Stomach (tissue), 9 donors: ENCODE data around the gene FTSJ3. TPM values are rescaled to one million over a fixed set of nuclear protein-coding genes. Genes with fewer than 3 reads are reported as not detected.
"Not testable (repeated sequence)": the region's sequence is repeated elsewhere in the genome, so short reads cannot be mapped to it uniquely, and the experiment has no call there.

Source experiments
- DNase-seq, 2 donors: peaks; one replicate each; pipeline versions ENCODE4 v3.0.0 to v3.0.0-alpha.2; 2013 to 2019
- H3K27ac ChIP-seq, 5 donors: fragments of 200-600 bp in 4 of 5; sonication (generic) in 4 of 5; one replicate each; pipeline ENCODE4 v1.5.1; 2013 to 2019; ENCODE audit warnings: mild to moderate bottlenecking in 1 of 5, moderate library complexity in 1 of 5
- H3K27me3 ChIP-seq, 3 donors: fragments of 200-600 bp; sonication (generic); one replicate each; pipeline ENCODE4 v1.5.1; 2017 to 2019; ENCODE audit warnings: mixed run types in 1 of 3
- H3K36me3 ChIP-seq, 4 donors: fragments of 200-600 bp; sonication (generic); 1 replicate in 3 of 4; 2 replicates in 1 of 4; pipeline ENCODE4 v1.5.1; 2016 to 2019
- H3K4me1 ChIP-seq, 4 donors: fragments of 200-600 bp; sonication (generic); one replicate each; pipeline ENCODE4 v1.5.1; 2016 to 2019
- H3K4me3 ChIP-seq, 4 donors: fragments of 200-600 bp; sonication (generic) in 3 of 4; one replicate each; pipeline ENCODE4 v1.5.1; 2016 to 2019; ENCODE audit warnings: mild to moderate bottlenecking in 1 of 4
- H3K9me3 ChIP-seq, 4 donors: fragments of 200-600 bp; sonication (generic); one replicate each; pipeline ENCODE4 v1.5.1; 2016 to 2019
- CTCF ChIP-seq, 7 experiments: fragments of 450-650 bp in 4 of 7; fragments of 200-600 bp in 3 of 7; sonication (generic) in 3 of 7; IDR thresholded peaks; one replicate each; pipeline ENCODE4 v1.5.1; 2016 to 2019; ENCODE audit warnings: antibody characterized with exemption in 7 of 7, control low read depth in 2 of 7, mild to moderate bottlenecking in 1 of 7
- EP300 ChIP-seq: sonication (generic); formaldehyde crosslinking; IDR thresholded peaks from one replicate; pipeline ENCODE4 v1.6.1; 2017; ENCODE audit warnings: antibody characterized with exemption
- POLR2A ChIP-seq, 4 donors: fragments of 450-650 bp; IDR thresholded peaks; one replicate each; pipeline ENCODE4 v1.6.1; 2016; ENCODE audit warnings: antibody characterized with exemption in 4 of 4, control low read depth in 2 of 4, mild to moderate bottlenecking in 1 of 4, moderate library complexity in 1 of 4
- POLR2AphosphoS5 ChIP-seq, 3 donors: sonication (generic); formaldehyde crosslinking; IDR thresholded peaks; one replicate each; pipeline ENCODE4 v1.6.1; 2016; ENCODE audit warnings: antibody characterized with exemption in 3 of 3
- WGBS, 5 donors: extraction: QIAGEN DNeasy Blood & Tissue Kit in 3 of 5; methylation state at CpG; one replicate each; pipeline versions ENCODE4 v1.1.5 to v1.1.7; 2013 to 2018; 5-methylcytosine and 5-hydroxymethylcytosine counted together
- intact Hi-C: fragments of 100-400 bp; cut with DNase I; formaldehyde crosslinking; loops from one replicate; pipeline ENCODE4 v1.15.1; 2023; ENCODE audit warnings: low total_unique reads
- polyA plus RNA-seq, 3 donors: library from polyadenylated mRNA; stranded (reverse); fragments of 200-250 nt; gene quantifications; one replicate each; pipeline ENCODE4 v1.2.3, GENCODE V29; 2013
- total RNA-seq, 5 donors: library from RNA; depleted of rRNA; stranded (reverse); fragments of >200 nt; gene quantifications; one replicate each; pipeline versions ENCODE4 v1.1.0 to v1.2.3, GENCODE V29; 2014 to 2016
- donor health status: healthy with polysubstance abuse.
- donor health status: Bipolar disorder and iron deficiency.
- donor health status: healthy.

FTSJ3 gene
- total and polyA plus RNA-seq, 8 donors, result 3.5 to 54.0 (median 16.6) TPM

GRCh38 chr17:63809970-63810369 is 17.5 kb downstream of the FTSJ3 start:
- Histone ChIP-seq H3K9me3 (no peaks in the 10 kb centered on the region), H3K27ac (no peak overlapping the region), H3K27me3 (no peaks in the 10 kb centered on the region), H3K4me3 (no peak overlapping the region), H3K4me1 (no peaks in the 10 kb centered on the region), H3K36me3 (peaks cover 78 to 100% (median 100%) of the 10 kb centered on the region in 4 donors)
- no peak for TF ChIP-seq POLR2AphosphoS5 (IDR thresholded peaks at IDR 0.05)
- TF ChIP-seq CTCF (IDR thresholded peaks at IDR 0.05), result no peak
- TF ChIP-seq POLR2A (IDR thresholded peaks at IDR 0.05), result no peak
- TF ChIP-seq EP300, result no peak
- no peak for DNase-seq
- 75 to 86% (median 82%) methylated on average over 9 of the region's 9 CpGs for WGBS, 5 donors
- intact Hi-C loops, result no loop called here

GRCh38 chr17:63805591-63805990 is 21.9 kb downstream of the FTSJ3 start:
- Histone ChIP-seq H3K4me3 (no peak overlapping the region), H3K27ac (no peak overlapping the region), H3K9me3 (no peaks in the 10 kb centered on the region), H3K4me1 (no peaks in the 10 kb centered on the region), H3K27me3 (no peaks in the 10 kb centered on the region), H3K36me3 (peaks cover 60 to 100% (median 99%) of the 10 kb centered on the region in 4 donors)
- DNase-seq, result no peak
- intact Hi-C loops, result no loop called here
- TF ChIP-seq POLR2AphosphoS5 (IDR thresholded peaks at IDR 0.05) (no peak), CTCF (IDR thresholded peaks at IDR 0.05) (no peak), EP300 (no peak), POLR2A (IDR thresholded peaks at IDR 0.05) (no peak)
- 29 to 72% (median 48%) methylated on average over 2 of the region's 2 CpGs for WGBS, 5 donors

- TF ChIP-seq EP300 (no peak), POLR2A (IDR thresholded peaks at IDR 0.05) (no peak)
- H3K36me3 ChIP-seq, result peaks cover 61 to 100% (median 99%) of the 10 kb centered on the region in 4 donors
- no peak overlapping the region for H3K4me3 ChIP-seq
- no peaks in the 10 kb centered on the region for H3K9me3 ChIP-seq
- WGBS, 5 donors, result 80 to 95% (median 89%) methylated on average over 1 of the region's 1 CpG
- H3K27me3 ChIP-seq, result no peaks in the 10 kb centered on the region
- no peak overlapping the region for H3K27ac ChIP-seq
- no peaks in the 10 kb centered on the region for H3K4me1 ChIP-seq
- DNase-seq, result no peak
- intact Hi-C loops, result no loop called here
Measured at GRCh38 chr17:63804328-63804727, 23.1 kb downstream of the FTSJ3 start.

GRCh38 chr17:63800783-63801182 is 26.7 kb downstream of the FTSJ3 start:
- DNase-seq, result no peak
- Histone ChIP-seq H3K27ac (no peak overlapping the region), H3K4me1 (no peaks in the 10 kb centered on the region), H3K36me3 (peaks cover 67 to 100% (median 99%) of the 10 kb centered on the region in 4 donors), H3K4me3 (no peak overlapping the region), H3K9me3 (no peaks in the 10 kb centered on the region), H3K27me3 (no peaks in the 10 kb centered on the region)
- 93 to 100% (median 100%) methylated on average over 1 of the region's 1 CpG for WGBS, 5 donors
- intact Hi-C loops, result no loop called here
- TF ChIP-seq EP300 (no peak), POLR2A (IDR thresholded peaks at IDR 0.05) (no peak), CTCF (IDR thresholded peaks at IDR 0.05) (no peak), POLR2AphosphoS5 (IDR thresholded peaks at IDR 0.05) (no peak)

GRCh38 chr17:63798572-63799106 is 28.8 kb downstream of the FTSJ3 start:
- 92 to 96% (median 95%) methylated on average over 3 of the region's 3 CpGs for WGBS, 5 donors
- Histone ChIP-seq H3K4me1 (no peaks in the 10 kb centered on the region), H3K4me3 (no peak overlapping the region), H3K36me3 (peaks cover 81 to 100% (median 99%) of the 10 kb centered on the region in 4 donors), H3K27ac (no peak overlapping the region), H3K9me3 (no peaks in the 10 kb centered on the region), H3K27me3 (no peaks in the 10 kb centered on the region)
- no peak for DNase-seq
- no peak for TF ChIP-seq EP300
- intact Hi-C loops, result no loop called here

- DNase-seq, H3K27ac ChIP-seq, intact Hi-C loops, H3K9me3 ChIP-seq, H3K4me3 ChIP-seq, H3K27me3 ChIP-seq, H3K4me1 ChIP-seq: not testable (repeated sequence)
- H3K36me3 ChIP-seq, result peaks cover 72 to 100% (median 100%) of the 10 kb centered on the region in 4 donors
- WGBS, 5 donors, result 93 to 96% (median 96%) methylated on average over 10 of the region's 10 CpGs
Measured at GRCh38 chr17:63796375-63796774, 31.1 kb downstream of the FTSJ3 start.
